Naive thymus-derived CD4-positive, alpha-beta T cell (primary cell): ENCODE results near the gene LENG8. TPM values are rescaled to one million over a fixed set of nuclear protein-coding genes. Genes with fewer than 3 reads are reported as not detected.

ENCODE experiments used
- ATAC-seq: fragments of 150-1000 bp; cut with Tn5 transposase; 2 replicates; pipeline ENCODE4 v1.10.0; 2021; ENCODE audit warnings: mild to moderate bottlenecking, moderate library complexity
- CTCF ChIA-PET: fragments of 350-600 bp; sonication (Branson Sonifier 250); formaldehyde crosslinking; loops from one replicate; lab custom pipeline; 2021; ENCODE audit warnings: antibody characterized with exemption; lab: Charles Lee
- POLR2A ChIA-PET: fragments of 350-600 bp; sonication (Branson Sonifier 250); formaldehyde crosslinking; loops from one replicate; lab custom pipeline; 2021; ENCODE audit warnings: antibody characterized with exemption, inconsistent platforms; lab: Charles Lee
- DNase-seq, 9 donors: peaks; one replicate each; pipeline versions ENCODE4 v3.0.0 to v3.0.0-alpha.2; 2020 to 2022; ENCODE audit warnings: mixed read lengths in 1 of 9
- H3K27ac ChIP-seq: one replicate; pipeline ENCODE4 v1.7.0; 2013; ENCODE audit warnings: mild to moderate bottlenecking, low read depth, low read length, moderate library complexity
- H3K27me3 ChIP-seq, 2 donors: one replicate each; pipeline ENCODE4 v1.7.0; 2013; ENCODE audit warnings: low read length in 2 of 2, mild to moderate bottlenecking in 2 of 2, moderate library complexity in 2 of 2; ENCODE audit not compliant: control insufficient read depth in 2 of 2, insufficient read depth in 2 of 2
- H3K36me3 ChIP-seq, 3 experiments: 1 replicate in 2 of 3; 2 replicates in 1 of 3; pipeline ENCODE4 v1.7.0; 2013; ENCODE audit warnings: low read length in 3 of 3, mild to moderate bottlenecking in 3 of 3, moderate library complexity in 1 of 3; ENCODE audit not compliant: insufficient read depth in 3 of 3, control insufficient read depth in 2 of 3
- H3K4me1 ChIP-seq, 2 donors: one replicate each; pipeline ENCODE4 v1.7.0; 2013; ENCODE audit warnings: low read length in 2 of 2, mild to moderate bottlenecking in 2 of 2, moderate library complexity in 1 of 2; ENCODE audit not compliant: control insufficient read depth in 2 of 2, insufficient read depth in 2 of 2
- H3K4me3 ChIP-seq: 2 replicates; pipeline ENCODE4 v1.7.0; 2013; ENCODE audit warnings: mild to moderate bottlenecking, low read length
- H3K9me3 ChIP-seq, 3 experiments: 1 replicate in 2 of 3; 2 replicates in 1 of 3; pipeline ENCODE4 v1.7.0; 2013; ENCODE audit warnings: low read length in 3 of 3; ENCODE audit not compliant: control insufficient read depth in 2 of 3
- H3K27ac Mint-ChIP-seq, 9 donors: one replicate each; pipeline ENCODE4 v1.8.0; 2020 to 2022; ENCODE audit warnings: mixed read lengths in 9 of 9, mild to moderate bottlenecking in 8 of 9, moderate library complexity in 5 of 9, inconsistent platforms in 2 of 9
- H3K27me3 Mint-ChIP-seq, 5 donors: one replicate each; pipeline ENCODE4 v1.8.0; 2021 to 2022; ENCODE audit warnings: mixed read lengths in 5 of 5, mild to moderate bottlenecking in 1 of 5
- H3K36me3 Mint-ChIP-seq, 5 donors: one replicate each; pipeline ENCODE4 v1.8.0; 2020 to 2022; ENCODE audit warnings: mixed read lengths in 5 of 5, mild to moderate bottlenecking in 3 of 5, inconsistent platforms in 1 of 5
- H3K4me1 Mint-ChIP-seq, 7 donors: one replicate each; pipeline ENCODE4 v1.8.0; 2020 to 2022; ENCODE audit warnings: mixed read lengths in 7 of 7, mild to moderate bottlenecking in 3 of 7, inconsistent platforms in 1 of 7
- H3K4me3 Mint-ChIP-seq, 10 donors: one replicate each; pipeline ENCODE4 v1.8.0; 2020 to 2022; ENCODE audit warnings: mild to moderate bottlenecking in 10 of 10, mixed read lengths in 10 of 10, moderate library complexity in 6 of 10, inconsistent platforms in 2 of 10
- H3K9me3 Mint-ChIP-seq, 11 donors: one replicate each; pipeline ENCODE4 v1.8.0; 2020 to 2022; ENCODE audit warnings: mixed read lengths in 11 of 11, mild to moderate bottlenecking in 4 of 11, inconsistent platforms in 1 of 11, moderate library complexity in 1 of 11
- intact Hi-C, 2 donors: fragments of 100-400 bp; cut with micrococcal nuclease; formaldehyde crosslinking; loops; one replicate each; pipeline ENCODE4 v1.15.1; 2023
- polyA plus RNA-seq, 2 donors: library from polyadenylated mRNA; unstranded; fragments of 300-500 nt; fragmentation: Illumina TruSeq; gene quantifications; one replicate each; pipeline ENCODE4 v1.2.3, GENCODE V29; 2021
- total RNA-seq, 6 experiments: library from RNA in 5 of 6; stranded (reverse) in 5 of 6; gene quantifications; 1 replicate in 5 of 6; 2 replicates in 1 of 6; pipeline ENCODE4 v1.2.3 and lab custom pipeline; 2021 to 2026

LENG8 gene
- total and polyA plus RNA-seq, 7 experiments from 2014 or later = 6.2 to 685 (median 503) TPM

DNA sequence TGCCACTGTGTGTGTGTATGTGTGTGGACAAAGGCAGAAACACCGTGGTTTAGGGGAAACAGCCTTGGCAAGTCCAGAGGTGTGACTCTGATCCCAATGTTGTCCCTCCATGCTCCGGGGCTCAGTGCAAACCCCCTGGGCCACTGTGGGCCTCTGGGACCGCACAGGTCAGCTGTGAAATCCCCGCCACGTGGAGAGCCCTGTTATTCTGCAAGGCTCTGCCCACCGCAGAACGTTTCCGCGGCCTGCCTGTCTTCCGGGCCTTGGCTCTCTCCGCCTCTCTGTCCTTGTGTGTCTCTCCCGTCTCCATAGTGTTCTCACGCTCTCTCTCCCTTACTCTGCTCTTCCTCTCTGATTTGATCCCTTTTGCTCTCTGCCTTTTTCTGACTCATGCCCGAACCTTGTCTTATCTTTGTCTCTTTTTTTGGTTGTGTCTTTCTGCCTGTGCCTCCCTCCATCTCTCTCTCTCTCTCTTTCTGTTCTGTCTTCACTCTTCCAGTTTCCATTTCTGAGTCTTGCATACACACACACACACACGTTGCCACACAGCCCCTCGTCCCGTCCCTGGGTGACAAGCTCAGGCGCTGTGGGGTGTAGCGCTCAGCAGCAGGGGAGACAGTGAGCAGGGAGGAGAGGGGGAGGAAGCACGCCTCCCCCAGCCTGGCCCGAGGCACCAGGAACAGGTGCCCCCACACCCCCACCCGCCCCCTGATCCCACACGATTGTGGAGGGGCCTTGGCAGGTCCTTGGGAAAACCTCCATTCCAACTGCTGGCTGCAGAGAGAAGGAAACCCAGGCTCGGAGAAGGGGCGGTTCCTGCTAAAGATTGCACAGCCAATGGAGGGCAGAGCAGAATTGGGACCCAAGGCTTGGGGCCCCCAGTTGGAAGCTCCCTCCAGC is 30.7 kb upstream of the LENG8 start:
- peaks cover 0 to 13% (median 3%) of the 10 kb centered on the region in 5 donors for H3K36me3 Mint-ChIP-seq
- H3K9me3 ChIP-seq = no peaks in the 10 kb centered on the region
- H3K27me3 Mint-ChIP-seq = peaks cover 29 to 46% (median 40%) of the 10 kb centered on the region in 5 donors
- DNase-seq (no peak), ATAC-seq (peak; percentile 65)
- intact Hi-C loops = no loop called here
- peaks cover 0 to 10% (median 3%) of the 10 kb centered on the region in 11 donors for H3K9me3 Mint-ChIP-seq
- peaks cover 0 to 15% of the 10 kb centered on the region in 2 donors for H3K27me3 ChIP-seq
- ChIA-PET CTCF (interaction anchor here (0.6 kb wide), 1 partner anchor 65 kb away, joined by 3 read pairs; no protein-coding TSS in a partner anchor), POLR2A (no interaction called here)
- peak overlapping the region in 2 of 9 donors; percentile 28 to 89 for H3K27ac Mint-ChIP-seq
- peak overlapping the region; percentile 12 to 84 (median 64) for H3K4me3 Mint-ChIP-seq
- H3K4me3 ChIP-seq = no peak overlapping the region
- no peak overlapping the region for H3K27ac ChIP-seq
- peaks cover 0 to 11% of the 10 kb centered on the region in 2 donors for H3K4me1 ChIP-seq
- peaks cover 14 to 22% (median 20%) of the 10 kb centered on the region in 7 donors for H3K4me1 Mint-ChIP-seq
- H3K36me3 ChIP-seq = no peaks in the 10 kb centered on the region

DNA sequence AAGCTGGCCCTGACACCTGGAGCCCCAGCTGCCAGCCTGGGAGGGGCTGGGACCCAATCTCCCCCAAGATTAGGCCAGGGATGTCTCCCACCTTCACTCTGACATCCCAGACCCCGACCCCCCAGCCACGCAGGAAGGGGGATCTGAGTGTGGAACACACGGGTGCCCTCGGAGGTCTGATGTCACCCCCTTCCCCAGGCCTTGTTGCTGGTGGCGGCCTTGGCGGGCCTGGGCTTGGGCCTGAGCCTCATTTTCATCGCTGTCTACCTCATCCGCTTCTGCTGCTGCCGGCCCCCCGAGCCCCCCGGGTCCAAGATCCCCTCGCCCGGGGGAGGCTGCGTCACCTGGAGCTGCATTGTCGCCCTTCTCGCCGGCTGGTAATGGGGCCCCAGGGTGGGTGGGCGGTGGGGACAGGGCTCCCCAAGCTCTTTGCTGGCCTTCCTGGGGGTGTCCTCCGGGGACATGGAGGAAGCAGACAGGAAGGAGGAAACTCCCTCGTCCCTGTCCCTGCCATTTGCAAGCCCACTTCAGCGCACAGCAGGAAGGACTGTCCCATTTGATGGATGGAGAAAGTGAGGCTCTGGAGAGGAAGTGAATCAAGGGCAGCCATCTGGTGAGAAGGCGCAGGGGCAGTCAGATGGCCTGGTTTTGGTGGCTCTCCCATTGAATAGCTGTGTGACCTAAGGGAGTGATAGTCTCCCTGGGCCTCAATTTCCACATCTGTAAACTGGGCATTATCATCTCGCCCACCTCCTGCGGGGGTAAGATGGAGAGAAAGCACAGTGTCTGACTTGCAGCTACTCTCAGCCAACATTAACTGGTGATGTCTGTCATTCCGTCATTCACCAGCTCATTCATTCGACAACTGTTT is 29.8 kb upstream of the LENG8 start:
- ChIA-PET POLR2A (interaction anchor here (0.9 kb wide), 1 partner anchor 28 kb away, joined by 6 read pairs; no protein-coding TSS in a partner anchor), CTCF (interaction anchor here (0.6 kb wide), 1 partner anchor 66 kb away, joined by 3 read pairs; no protein-coding TSS in a partner anchor)
- Mint-ChIP-seq H3K4me1 (peaks cover 14 to 22% (median 17%) of the 10 kb centered on the region in 7 donors), H3K36me3 (peaks cover 0 to 10% (median 1%) of the 10 kb centered on the region in 5 donors), H3K27me3 (peaks cover 26 to 50% (median 39%) of the 10 kb centered on the region in 5 donors), H3K27ac (no peak overlapping the region), H3K9me3 (peaks cover 0 to 3% (median under 1%) of the 10 kb centered on the region in 11 donors), H3K4me3 (no peak overlapping the region)
- DNase-seq = no peak
- no peak for ATAC-seq
- Histone ChIP-seq H3K9me3 (no peaks in the 10 kb centered on the region), H3K4me1 (peaks cover 0 to 11% of the 10 kb centered on the region in 2 donors), H3K4me3 (no peak overlapping the region), H3K36me3 (no peaks in the 10 kb centered on the region), H3K27ac (no peak overlapping the region), H3K27me3 (peaks cover 0 to 15% of the 10 kb centered on the region in 2 donors)
- intact Hi-C loops = no loop called here

DNA sequence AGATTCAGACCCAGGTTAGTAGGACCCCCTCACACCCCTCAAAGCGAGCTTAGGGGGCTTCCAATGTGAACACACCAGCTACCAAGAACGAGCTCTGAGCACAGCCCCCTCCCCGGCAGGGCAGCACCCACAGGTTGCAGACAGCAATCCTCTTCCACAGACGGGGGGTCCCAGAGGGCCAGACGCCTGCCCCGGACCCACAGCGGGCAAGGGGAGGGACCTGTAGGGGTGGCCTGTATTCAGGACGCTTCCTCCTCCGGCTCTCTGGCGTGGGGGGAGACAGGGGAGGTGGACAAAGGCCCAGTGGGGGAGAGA is 29.0 kb upstream of the LENG8 start:
- no peak for ATAC-seq
- ChIA-PET CTCF (no interaction called here), POLR2A (interaction anchor here (0.9 to 1.5 kb wide), 3 partner anchors 10 to 29 kb away, joined by 3 to 6 read pairs (median 4); partner anchors contain the start of gene LENG8)
- peaks cover 0 to 8% of the 10 kb centered on the region in 2 donors for H3K27me3 ChIP-seq
- Mint-ChIP-seq H3K4me3 (no peak overlapping the region), H3K36me3 (peaks cover 0 to 9% (median 0%) of the 10 kb centered on the region in 5 donors), H3K27ac (no peak overlapping the region), H3K4me1 (peaks cover 14 to 22% (median 17%) of the 10 kb centered on the region in 7 donors), H3K27me3 (peaks cover 17 to 50% (median 33%) of the 10 kb centered on the region in 5 donors), H3K9me3 (peaks cover 0 to 3% (median 0%) of the 10 kb centered on the region in 11 donors)
- intact Hi-C loops = no loop called here
- no peak for DNase-seq
- no peak overlapping the region for H3K4me3 ChIP-seq
- H3K4me1 ChIP-seq = peaks cover 0 to 11% of the 10 kb centered on the region in 2 donors
- no peaks in the 10 kb centered on the region for H3K36me3 ChIP-seq
- H3K27ac ChIP-seq = no peak overlapping the region
- H3K9me3 ChIP-seq = no peaks in the 10 kb centered on the region

DNA sequence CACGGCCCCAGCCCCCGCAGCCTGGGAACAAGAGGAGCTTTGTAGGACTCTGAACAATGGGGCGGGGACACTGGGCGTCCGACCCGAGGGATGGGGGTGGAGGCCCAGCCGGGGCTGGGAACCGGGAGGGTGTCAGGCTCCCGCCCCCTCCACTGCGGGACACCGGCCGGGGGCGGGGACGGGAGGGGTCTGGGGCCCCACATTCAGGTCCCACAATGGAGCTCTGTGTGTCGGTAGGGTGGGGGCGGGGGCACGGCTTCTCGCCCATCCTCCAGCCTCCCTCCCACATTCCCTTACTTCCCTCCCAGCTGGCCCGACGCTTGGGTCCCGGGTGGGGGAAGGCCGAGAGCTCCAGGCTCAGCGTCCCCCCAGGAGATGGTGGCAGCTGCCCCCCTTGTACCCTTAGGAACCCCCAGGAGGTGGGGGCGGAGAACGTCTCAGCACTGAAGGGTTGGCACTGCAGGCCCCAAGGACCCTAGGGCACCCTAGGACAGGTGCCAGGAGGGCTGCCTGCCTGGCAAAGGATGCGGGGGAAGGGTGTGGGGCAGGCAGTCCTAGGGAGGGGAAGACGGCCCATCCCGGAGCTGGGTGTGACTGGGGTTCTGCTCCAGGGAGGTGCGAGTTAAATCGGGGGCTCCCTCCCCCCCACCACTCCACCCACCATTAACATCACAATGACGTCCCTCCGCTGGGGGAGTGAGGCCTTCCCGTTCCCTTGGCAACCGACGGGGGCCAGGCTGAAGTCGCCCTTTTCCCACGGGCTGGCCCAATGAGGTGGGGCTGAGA is 28.4 kb upstream of the LENG8 start:
- no peaks in the 10 kb centered on the region for H3K36me3 ChIP-seq
- Mint-ChIP-seq H3K27ac (no peak overlapping the region), H3K36me3 (peaks cover 0 to 9% (median 0%) of the 10 kb centered on the region in 5 donors), H3K27me3 (peaks cover 17 to 56% (median 36%) of the 10 kb centered on the region in 5 donors), H3K4me1 (peaks cover 14 to 22% (median 17%) of the 10 kb centered on the region in 7 donors), H3K9me3 (peaks cover 0 to 3% (median 0%) of the 10 kb centered on the region in 11 donors), H3K4me3 (no peak overlapping the region)
- no peak for DNase-seq
- ATAC-seq = no peak
- POLR2A ChIA-PET = interaction anchor here (0.9 to 1.5 kb wide), 3 partner anchors 10 to 28 kb away, joined by 3 to 6 read pairs (median 4); partner anchors contain the start of gene LENG8
- H3K27me3 ChIP-seq = peaks cover 0 to 7% of the 10 kb centered on the region in 2 donors
- no peaks in the 10 kb centered on the region for H3K9me3 ChIP-seq
- H3K4me3 ChIP-seq = no peak overlapping the region
- H3K27ac ChIP-seq = no peak overlapping the region
- intact Hi-C loops = no loop called here
- H3K4me1 ChIP-seq = peaks cover 0 to 11% of the 10 kb centered on the region in 2 donors
- CTCF ChIA-PET = no interaction called here

DNA sequence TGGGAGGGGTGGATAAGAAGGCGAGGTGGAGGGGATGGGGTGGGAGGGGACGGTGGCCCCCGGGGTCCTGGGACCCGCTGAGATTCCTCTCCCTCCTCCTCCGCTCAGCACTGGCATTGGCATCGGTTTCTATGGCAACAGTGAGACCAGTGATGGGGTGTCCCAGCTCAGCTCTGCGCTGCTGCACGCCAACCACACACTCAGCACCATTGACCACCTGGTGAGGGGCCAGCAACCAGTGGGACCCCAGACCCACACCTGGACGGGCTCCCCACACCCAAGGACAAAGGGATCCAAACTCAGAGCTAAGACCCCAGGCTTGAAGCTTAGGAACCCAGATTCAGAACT is 27.9 kb upstream of the LENG8 start:
- Mint-ChIP-seq H3K27me3 (peaks cover 12 to 56% (median 36%) of the 10 kb centered on the region in 5 donors), H3K27ac (no peak overlapping the region)

More for the DNA sequence above, 27.9 kb upstream of the LENG8 start:
- Histone ChIP-seq H3K4me3 (no peak overlapping the region), H3K27me3 (peaks cover 0 to 1% of the 10 kb centered on the region in 2 donors), H3K4me1 (peaks cover 0 to 11% of the 10 kb centered on the region in 2 donors), H3K36me3 (no peaks in the 10 kb centered on the region), H3K27ac (no peak overlapping the region), H3K9me3 (no peaks in the 10 kb centered on the region)
- Mint-ChIP-seq H3K4me1 (peaks cover 11 to 19% (median 17%) of the 10 kb centered on the region in 7 donors), H3K4me3 (no peak overlapping the region), H3K9me3 (peaks cover 0 to 3% (median 0%) of the 10 kb centered on the region in 11 donors), H3K36me3 (peaks cover 0 to 9% (median 0%) of the 10 kb centered on the region in 5 donors)
- ChIA-PET POLR2A (interaction anchor here (1.1 to 1.5 kb wide), 2 partner anchors 9 to 28 kb away, joined by 3 to 4 read pairs; partner anchors contain the start of gene LENG8), CTCF (no interaction called here)
- DNase-seq (no peak), ATAC-seq (no peak)
- intact Hi-C loops = no loop called here
